GM12878 (cell line): Measurements from ENCODE around the gene DCAF4L1. TPM values are rescaled to one million over a fixed set of nuclear protein-coding genes. Genes with fewer than 3 reads are reported as not detected.

Source experiments
- ASH2L ChIP-seq: fragments of 300-600, 200-600 bp; sonication (generic); IDR thresholded peaks from 2 replicates; pipeline ENCODE4 v1.6.1; 2017; ENCODE audit warnings: low read depth, mild to moderate bottlenecking, borderline replicate concordance
- EED ChIP-seq: sonication (generic); IDR thresholded peaks from 2 replicates; pipeline ENCODE4 v1.6.1; 2016; ENCODE audit warnings: antibody characterized with exemption, low read depth
- EP300 ChIP-seq, 2 experiments: fragments of 150-350 bp in 1 of 2; IDR thresholded peaks; 2 replicates each; pipeline ENCODE4 v1.6.1; 2011 to 2012; ENCODE audit warnings: low read depth in 2 of 2, low read length in 2 of 2, borderline replicate concordance in 1 of 2, improper control_type of control experiment in 1 of 2, inconsistent platforms in 1 of 2; ENCODE audit not compliant: control insufficient read depth in 1 of 2
- NFIC ChIP-seq: IDR thresholded peaks from 2 replicates; pipeline ENCODE4 v1.6.1; 2012; ENCODE audit warnings: low read depth, mild to moderate bottlenecking, inconsistent platforms, low read length, moderate library complexity
- PAX8 ChIP-seq: fragments of 450-650 bp; IDR thresholded peaks from 2 replicates; pipeline ENCODE4 v1.6.1; 2017; ENCODE audit warnings: mild to moderate bottlenecking, moderate library complexity
- POLR2A ChIP-seq: IDR thresholded peaks from 2 replicates; pipeline ENCODE4 v1.6.1; 2011; ENCODE audit warnings: low read depth, mild to moderate bottlenecking, low read length
- POLR2AphosphoS5 ChIP-seq: IDR thresholded peaks from 2 replicates; pipeline ENCODE4 v1.6.1; 2011; ENCODE audit warnings: mild to moderate bottlenecking, low read length, inconsistent platforms
- SIN3A ChIP-seq: IDR thresholded peaks from 2 replicates; pipeline ENCODE4 v1.6.1; 2012; ENCODE audit warnings: low read depth, low read length, improper control_type of control experiment
- SIX5 ChIP-seq: IDR thresholded peaks from 2 replicates; pipeline ENCODE4 v1.6.1; 2011; ENCODE audit warnings: mild to moderate bottlenecking, low read depth, low read length, moderate library complexity; ENCODE audit not compliant: severe bottlenecking
- TARDBP ChIP-seq: IDR thresholded peaks from 2 replicates; pipeline ENCODE4 v1.6.1; 2016; ENCODE audit warnings: borderline replicate concordance
- ZNF24 ChIP-seq: fragments of 450-650 bp; IDR thresholded peaks from 2 replicates; pipeline ENCODE4 v1.6.1; 2017; ENCODE audit warnings: antibody characterized with exemption, mild to moderate bottlenecking
- polyA plus RNA-seq, 11 experiments: library from polyadenylated mRNA; depleted of rRNA in 4 of 11; unstranded in 6 of 11; stranded (reverse) in 5 of 11; fragments of >200 nt; fragmentation: Nextera tagmentation in 4 of 11; fragmentation: Illumina TruSeq in 1 of 11; extraction: Ambion mirVana in 4 of 11; extraction: Trizol in 1 of 11; gene quantifications; 1 replicate in 1 of 11; 2 replicates in 10 of 11; pipeline versions ENCODE4 v1.2.1 to v1.2.3, GENCODE V29; 2011 to 2016; ENCODE audit warnings: inconsistent platforms in 2 of 11, missing spikeins in 2 of 11, low read depth in 1 of 11
- total RNA-seq, 4 experiments: library from RNA; depleted of rRNA in 3 of 4; stranded (reverse); fragments of >200 nt in 3 of 4; fragmentation: Illumina TruSeq in 1 of 4; extraction: Trizol in 1 of 4; gene quantifications; 2 replicates each; pipeline versions ENCODE4 v1.2.1 to v1.2.3, GENCODE V29; 2013 to 2021
- TF ChIP-seq, protein P1 (sequence below): IDR thresholded peaks from 2 replicates; pipeline ENCODE4 v1.6.1; 2012; ENCODE audit warnings: low read length, inconsistent platforms
- TF ChIP-seq, protein P2 (sequence below): fragments of 150-350 bp; IDR thresholded peaks from 2 replicates; pipeline ENCODE4 v1.6.1; 2014; ENCODE audit warnings: mild to moderate bottlenecking, low read depth, low read length

Gene DCAF4L1
- total and polyA plus RNA-seq, 10 of the 15 experiments (the other 5 are each of a cell fraction or from before 2014, with no cell fraction given): 0.04 to 0.48 (median 0.18) TPM

DNA sequence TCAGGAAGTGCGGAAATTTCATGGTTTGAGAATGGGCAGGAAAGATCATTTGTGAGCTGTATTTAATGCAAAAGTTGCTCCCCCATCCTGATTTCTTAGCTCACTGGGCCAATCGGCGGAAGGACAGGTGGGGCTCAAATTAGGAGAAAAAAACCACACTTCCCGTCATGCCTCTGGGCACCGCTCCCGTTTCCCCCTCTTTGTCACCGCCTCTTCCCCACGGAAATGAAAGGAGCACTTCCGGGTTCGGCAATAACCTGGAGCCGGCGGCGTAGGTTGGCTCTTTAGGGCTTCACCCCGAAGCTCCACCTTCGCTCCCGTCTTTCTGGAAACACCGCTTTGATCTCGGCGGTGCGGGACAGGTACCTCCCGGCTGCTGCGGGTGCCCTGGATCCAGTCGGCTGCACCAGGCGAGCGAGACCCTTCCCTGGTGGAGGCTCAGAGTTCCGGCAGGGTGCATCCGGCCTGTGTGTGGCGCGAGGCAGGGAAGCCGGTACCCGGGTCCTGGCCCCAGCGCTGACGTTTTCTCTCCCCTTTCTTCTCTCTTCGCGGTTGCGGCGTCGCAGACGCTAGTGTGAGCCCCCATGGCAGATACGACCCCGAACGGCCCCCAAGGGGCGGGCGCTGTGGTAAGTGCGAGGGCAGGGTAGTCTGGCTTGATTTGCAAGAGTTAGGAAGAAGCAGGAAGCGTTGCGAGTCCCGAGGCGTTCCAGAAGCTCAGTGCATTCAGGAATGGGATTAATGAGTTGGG is 46.5 kb upstream of the DCAF4L1 start, which contains the start of gene TMEM33 (continued):
- TF ChIP-seq NFIC (no peak), SIX5 (peak; percentile 88), POLR2A (peak; percentile 85), EP300 (IDR thresholded peaks at IDR 0.05; ENCODE audit: borderline replicate concordance in 1 of 2, control insufficient read depth in 1 of 2, low read depth in 2 of 2, low read length in 2 of 2) (no peak), ZNF24 (no peak), ASH2L (peak; percentile 96; the same call in 1 of the 2 replicates), SIN3A (no peak), EED (peak; percentile 50), PAX8 (no peak), POLR2AphosphoS5 (peak; percentile 88), TARDBP (peak; percentile 83)
- TF ChIP-seq, protein P1, sequence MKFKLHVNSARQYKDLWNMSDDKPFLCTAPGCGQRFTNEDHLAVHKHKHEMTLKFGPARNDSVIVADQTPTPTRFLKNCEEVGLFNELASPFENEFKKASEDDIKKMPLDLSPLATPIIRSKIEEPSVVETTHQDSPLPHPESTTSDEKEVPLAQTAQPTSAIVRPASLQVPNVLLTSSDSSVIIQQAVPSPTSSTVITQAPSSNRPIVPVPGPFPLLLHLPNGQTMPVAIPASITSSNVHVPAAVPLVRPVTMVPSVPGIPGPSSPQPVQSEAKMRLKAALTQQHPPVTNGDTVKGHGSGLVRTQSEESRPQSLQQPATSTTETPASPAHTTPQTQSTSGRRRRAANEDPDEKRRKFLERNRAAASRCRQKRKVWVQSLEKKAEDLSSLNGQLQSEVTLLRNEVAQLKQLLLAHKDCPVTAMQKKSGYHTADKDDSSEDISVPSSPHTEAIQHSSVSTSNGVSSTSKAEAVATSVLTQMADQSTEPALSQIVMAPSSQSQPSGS: no peak
- TF ChIP-seq, protein P2, sequence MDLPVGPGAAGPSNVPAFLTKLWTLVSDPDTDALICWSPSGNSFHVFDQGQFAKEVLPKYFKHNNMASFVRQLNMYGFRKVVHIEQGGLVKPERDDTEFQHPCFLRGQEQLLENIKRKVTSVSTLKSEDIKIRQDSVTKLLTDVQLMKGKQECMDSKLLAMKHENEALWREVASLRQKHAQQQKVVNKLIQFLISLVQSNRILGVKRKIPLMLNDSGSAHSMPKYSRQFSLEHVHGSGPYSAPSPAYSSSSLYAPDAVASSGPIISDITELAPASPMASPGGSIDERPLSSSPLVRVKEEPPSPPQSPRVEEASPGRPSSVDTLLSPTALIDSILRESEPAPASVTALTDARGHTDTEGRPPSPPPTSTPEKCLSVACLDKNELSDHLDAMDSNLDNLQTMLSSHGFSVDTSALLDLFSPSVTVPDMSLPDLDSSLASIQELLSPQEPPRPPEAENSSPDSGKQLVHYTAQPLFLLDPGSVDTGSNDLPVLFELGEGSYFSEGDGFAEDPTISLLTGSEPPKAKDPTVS: no peak
